ENCODE results near the gene SLC7A7. TPM values are rescaled to one million over a fixed set of nuclear protein-coding genes. Genes with fewer than 3 reads are reported as not detected.
"Not testable (repeated sequence)": the region's sequence is repeated elsewhere in the genome, so short reads cannot be mapped to it uniquely, and the experiment has no call there.

The SLC7A7 gene
- total RNA-seq, 1 experiment from 2014 or later: 7.7 TPM

- DNase-seq (ENCODE audit: low read depth): peak; percentile 80
- in situ Hi-C loops (cut with HindIII; ENCODE audit: low pct_unique_long_range_greater_than_20kb, low sequenced_read_pairs): no loop called here
Observed at GRCh38 chr14:22829661-22830442, 14.6 kb upstream of the SLC7A7 start, which contains the start of gene MRPL52. MRPL52 (plus strand) TSS chr14:22829887; CDS start chr14:22829913, 26 bp downstream.

- DNase-seq (ENCODE audit: low read depth); in situ Hi-C loops (cut with HindIII; ENCODE audit: low pct_unique_long_range_greater_than_20kb, low sequenced_read_pairs): not testable (repeated sequence)
Observed at GRCh38 chr14:22829076-22829660, 13.9 kb upstream of the SLC7A7 start.

GRCh38 chr14:22824711-22825359 is 9.6 kb upstream of the SLC7A7 start:
- in situ Hi-C loops (cut with HindIII; ENCODE audit: low pct_unique_long_range_greater_than_20kb, low sequenced_read_pairs): no loop called here
- DNase-seq (ENCODE audit: low read depth): peak; percentile 77

- in situ Hi-C loops (cut with HindIII; ENCODE audit: low pct_unique_long_range_greater_than_20kb, low sequenced_read_pairs): no loop called here
Observed at GRCh38 chr14:22822571-22823098, 7.4 kb upstream of the SLC7A7 start.

GRCh38 chr14:22822016-22822570 is 6.9 kb upstream of the SLC7A7 start:
- no peak for DNase-seq (ENCODE audit: low read depth)
- in situ Hi-C loops (cut with HindIII; ENCODE audit: low pct_unique_long_range_greater_than_20kb, low sequenced_read_pairs): no loop called here

More at GRCh38 chr14:22822571-22823098, 7.4 kb upstream of the SLC7A7 start:
- no peak for DNase-seq (ENCODE audit: low read depth)

GRCh38 chr14:22821193-22822015 is 6.2 kb upstream of the SLC7A7 start:
- DNase-seq (ENCODE audit: low read depth): peak; percentile 56
- in situ Hi-C loops (cut with HindIII; ENCODE audit: low pct_unique_long_range_greater_than_20kb, low sequenced_read_pairs): no loop called here

GRCh38 chr14:22820731-22821130 is 5.5 kb upstream of the SLC7A7 start:
- no peak for DNase-seq (ENCODE audit: low read depth)
- in situ Hi-C loops (cut with HindIII; ENCODE audit: low pct_unique_long_range_greater_than_20kb, low sequenced_read_pairs): no loop called here

- in situ Hi-C loops (cut with HindIII; ENCODE audit: low pct_unique_long_range_greater_than_20kb, low sequenced_read_pairs): no loop called here
- DNase-seq (ENCODE audit: low read depth): peak; percentile 56
Observed at GRCh38 chr14:22819151-22819988, 4.1 kb upstream of the SLC7A7 start.

GRCh38 chr14:22814373-22814772 is 862 bp downstream of the SLC7A7 start:
- in situ Hi-C loops (cut with HindIII; ENCODE audit: low pct_unique_long_range_greater_than_20kb, low sequenced_read_pairs): no loop called here
- no peak for DNase-seq (ENCODE audit: low read depth)

GRCh38 chr14:22813145-22813544 is 2.1 kb downstream of the SLC7A7 start:
- no peak for DNase-seq (ENCODE audit: low read depth)
- in situ Hi-C loops (cut with HindIII; ENCODE audit: low pct_unique_long_range_greater_than_20kb, low sequenced_read_pairs): no loop called here

GRCh38 chr14:22812744-22813143 is 2.5 kb downstream of the SLC7A7 start:
- no peak for DNase-seq (ENCODE audit: low read depth)
- in situ Hi-C loops (cut with HindIII; ENCODE audit: low pct_unique_long_range_greater_than_20kb, low sequenced_read_pairs): no loop called here

GRCh38 chr14:22811722-22812121 is 3.5 kb downstream of the SLC7A7 start:
- DNase-seq (ENCODE audit: low read depth): no peak
- in situ Hi-C loops (cut with HindIII; ENCODE audit: low pct_unique_long_range_greater_than_20kb, low sequenced_read_pairs): no loop called here

- DNase-seq (ENCODE audit: low read depth): no peak
- in situ Hi-C loops (cut with HindIII; ENCODE audit: low pct_unique_long_range_greater_than_20kb, low sequenced_read_pairs): no loop called here
Observed at GRCh38 chr14:22808388-22809209, 6.6 kb downstream of the SLC7A7 start.

- DNase-seq (ENCODE audit: low read depth): no peak
- in situ Hi-C loops (cut with HindIII; ENCODE audit: low pct_unique_long_range_greater_than_20kb, low sequenced_read_pairs): no loop called here
Observed at GRCh38 chr14:22807432-22808087, 7.7 kb downstream of the SLC7A7 start.

GRCh38 chr14:22805235-22805634 is 10.0 kb downstream of the SLC7A7 start:
- in situ Hi-C loops (cut with HindIII; ENCODE audit: low pct_unique_long_range_greater_than_20kb, low sequenced_read_pairs); DNase-seq (ENCODE audit: low read depth): not testable (repeated sequence)

- in situ Hi-C loops (cut with HindIII; ENCODE audit: low pct_unique_long_range_greater_than_20kb, low sequenced_read_pairs): no loop called here
- DNase-seq (ENCODE audit: low read depth): no peak
Observed at GRCh38 chr14:22803687-22803974, 11.6 kb downstream of the SLC7A7 start.
